Central memory CD8-positive, alpha-beta T cell (primary cell): ENCODE measurements around the gene CFAP100.

Source experiments
- ATAC-seq: fragments of 150-1000 bp; cut with Tn5 transposase; replicated peaks from 2 replicates; pipeline ENCODE4 v1.10.0; 2022; ENCODE audit warnings: mild to moderate bottlenecking, moderate FRiP score, moderate number of reproducible peaks; ENCODE audit not compliant: poor library complexity, severe bottlenecking; ENCODE audit errors: extremely low read depth
- DNase-seq, 2 donors: peaks; one replicate each; pipeline ENCODE4 v3.0.0; 2021; ENCODE audit warnings: low spot score in 2 of 2
- H3K27ac Mint-ChIP-seq: one replicate; pipeline ENCODE4 v1.8.0; 2022; ENCODE audit warnings: low read depth, mild to moderate bottlenecking, moderate library complexity, mixed read lengths
- H3K27me3 Mint-ChIP-seq: one replicate; pipeline ENCODE4 v1.8.0; 2022; ENCODE audit warnings: mixed read lengths
- H3K36me3 Mint-ChIP-seq: one replicate; pipeline ENCODE4 v1.8.0; 2022; ENCODE audit warnings: mild to moderate bottlenecking, moderate library complexity, mixed read lengths; ENCODE audit not compliant: insufficient read depth
- H3K4me1 Mint-ChIP-seq: one replicate; pipeline ENCODE4 v1.8.0; 2022; ENCODE audit warnings: mixed read lengths
- H3K4me3 Mint-ChIP-seq: one replicate; pipeline ENCODE4 v1.8.0; 2022; ENCODE audit warnings: mild to moderate bottlenecking, moderate library complexity, mixed read lengths
- H3K9me3 Mint-ChIP-seq: one replicate; pipeline ENCODE4 v1.8.0; 2022; ENCODE audit warnings: mixed read lengths

Gene CFAP100

DNA sequence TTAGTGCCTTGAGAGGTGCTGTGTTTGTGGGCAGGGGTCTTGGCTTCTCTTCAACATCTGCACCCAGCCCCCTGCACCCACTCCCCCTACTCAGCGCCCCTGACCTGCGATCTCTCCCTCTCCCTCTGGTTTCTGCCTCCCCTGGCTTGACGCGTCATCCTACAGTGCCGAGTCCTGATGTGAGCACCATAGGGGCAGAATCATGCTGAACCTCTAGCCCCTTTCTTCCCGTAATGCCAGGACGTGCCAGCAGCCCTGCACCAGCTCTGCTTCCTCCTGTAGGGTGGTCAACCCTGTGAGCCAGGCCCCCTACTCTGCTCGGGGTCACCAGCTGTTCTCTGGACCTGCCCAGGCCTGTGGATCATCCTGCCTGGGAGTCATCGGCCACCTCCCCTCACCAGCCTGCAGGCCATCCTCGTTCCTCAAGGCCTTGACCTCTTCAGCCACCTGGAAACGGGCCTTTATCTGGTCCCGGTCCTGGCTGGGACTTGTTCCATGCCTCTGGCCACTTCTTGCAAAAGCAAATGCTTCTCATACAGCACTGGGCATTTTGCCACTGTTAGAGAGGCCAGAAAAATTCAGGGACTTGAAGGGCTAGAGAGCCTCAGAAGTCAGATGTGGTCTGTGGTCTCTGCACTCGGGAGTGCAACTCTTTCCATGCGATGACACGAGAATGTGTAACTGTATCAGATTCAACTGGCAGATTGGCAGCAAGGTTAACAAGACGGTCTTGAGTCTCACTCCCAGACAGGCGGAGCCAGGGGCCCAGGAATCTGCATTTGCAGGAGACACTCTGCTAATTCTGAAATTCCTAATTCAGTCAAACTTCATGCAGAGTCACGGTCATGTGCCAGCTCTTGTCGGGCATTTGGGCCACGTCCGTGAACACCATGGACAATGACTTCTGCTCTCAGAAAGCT, 20.8 kb upstream of the CFAP100 start:
- no peak overlapping the region for H3K4me3 Mint-ChIP-seq
- H3K27me3 Mint-ChIP-seq = peaks cover 10% of the 10 kb centered on the region
- peak overlapping the region; percentile 8 for H3K27ac Mint-ChIP-seq
- no peaks in the 10 kb centered on the region for H3K4me1 Mint-ChIP-seq
- DNase-seq (no peak), ATAC-seq (no peak)
- no peaks in the 10 kb centered on the region for H3K9me3 Mint-ChIP-seq
- H3K36me3 Mint-ChIP-seq = no peaks in the 10 kb centered on the region

DNA sequence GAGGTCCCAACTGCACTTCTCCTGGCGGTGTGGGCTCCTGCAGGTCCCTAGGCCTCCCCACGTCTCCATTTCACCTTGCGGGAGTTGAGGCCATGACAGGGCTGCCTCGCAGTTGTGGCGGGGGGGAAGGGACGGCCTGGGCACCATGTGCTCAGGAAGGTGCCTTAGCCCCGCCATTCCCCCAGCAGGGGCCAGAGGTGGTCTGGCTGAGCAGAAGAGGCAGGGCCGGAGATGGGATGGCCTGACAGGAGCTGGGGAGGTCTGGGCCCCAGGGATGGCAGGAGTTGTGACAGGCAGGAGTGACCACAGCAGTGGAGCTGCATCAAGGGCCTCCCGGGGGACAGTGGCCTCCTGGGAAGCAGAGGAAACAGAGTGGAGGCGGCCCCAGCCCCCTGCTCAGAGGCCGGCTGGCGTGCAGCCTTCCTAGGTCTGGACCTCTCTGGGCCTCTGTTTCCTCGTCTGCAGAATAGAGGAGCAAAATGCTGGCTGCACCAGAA, 18.8 kb upstream of the CFAP100 start:
- peaks cover 1% of the 10 kb centered on the region for H3K36me3 Mint-ChIP-seq
- no peak overlapping the region for H3K4me3 Mint-ChIP-seq
- no peak overlapping the region for H3K27ac Mint-ChIP-seq
- ATAC-seq (no peak), DNase-seq (no peak)
- H3K27me3 Mint-ChIP-seq = peaks cover 22% of the 10 kb centered on the region
- H3K9me3 Mint-ChIP-seq = no peaks in the 10 kb centered on the region
- H3K4me1 Mint-ChIP-seq = no peaks in the 10 kb centered on the region

DNA sequence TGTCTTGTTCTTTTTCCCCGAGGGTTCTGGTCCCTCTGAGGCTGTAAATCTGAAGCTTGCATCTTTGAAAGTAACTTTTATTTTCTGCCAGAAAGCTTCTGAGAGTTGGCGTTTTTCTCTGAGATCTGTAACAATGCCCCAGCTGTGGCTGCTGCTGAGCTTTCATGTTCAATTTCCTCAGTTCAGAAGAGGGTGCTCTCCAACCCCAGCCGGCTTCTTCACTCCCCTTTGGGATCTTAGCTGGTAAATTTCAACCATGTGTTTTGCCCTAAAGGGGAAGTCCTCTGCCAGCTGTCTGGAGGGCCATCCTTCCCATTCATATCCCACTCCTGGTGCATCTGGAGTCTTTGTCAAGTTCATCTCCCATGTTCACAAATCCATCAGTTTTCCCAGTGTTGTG, 18.3 kb upstream of the CFAP100 start:
- no peak for DNase-seq
- Mint-ChIP-seq H3K9me3 (no peaks in the 10 kb centered on the region), H3K27me3 (peaks cover 23% of the 10 kb centered on the region), H3K36me3 (peaks cover 1% of the 10 kb centered on the region), H3K4me1 (no peaks in the 10 kb centered on the region), H3K27ac (no peak overlapping the region), H3K4me3 (no peak overlapping the region)
- ATAC-seq = no peak

DNA sequence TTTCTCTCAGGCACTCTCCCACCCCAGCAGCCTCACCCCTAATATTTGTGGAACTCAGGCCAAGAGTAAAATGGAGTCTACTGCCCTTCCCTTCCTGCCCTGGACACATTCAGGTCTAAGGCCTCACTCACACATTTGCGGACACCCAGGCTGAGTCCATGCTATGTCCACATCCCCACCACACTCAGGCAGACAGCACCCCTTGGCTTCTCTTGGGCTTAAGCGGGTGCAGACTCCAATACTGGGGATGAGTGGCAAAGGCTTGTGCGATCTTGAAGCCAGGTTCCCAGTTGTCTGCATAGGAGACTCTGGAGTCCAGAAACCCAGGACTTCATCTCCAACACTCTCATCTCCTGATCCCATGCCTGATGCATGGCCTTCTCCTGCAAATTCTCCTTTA, 17.5 kb upstream of the CFAP100 start:
- no peak overlapping the region for H3K4me3 Mint-ChIP-seq
- no peak overlapping the region for H3K27ac Mint-ChIP-seq
- no peaks in the 10 kb centered on the region for H3K9me3 Mint-ChIP-seq
- no peak for ATAC-seq
- H3K27me3 Mint-ChIP-seq = peaks cover 21% of the 10 kb centered on the region
- H3K4me1 Mint-ChIP-seq = no peaks in the 10 kb centered on the region
- peaks cover 1% of the 10 kb centered on the region for H3K36me3 Mint-ChIP-seq
- DNase-seq = no peak

DNA sequence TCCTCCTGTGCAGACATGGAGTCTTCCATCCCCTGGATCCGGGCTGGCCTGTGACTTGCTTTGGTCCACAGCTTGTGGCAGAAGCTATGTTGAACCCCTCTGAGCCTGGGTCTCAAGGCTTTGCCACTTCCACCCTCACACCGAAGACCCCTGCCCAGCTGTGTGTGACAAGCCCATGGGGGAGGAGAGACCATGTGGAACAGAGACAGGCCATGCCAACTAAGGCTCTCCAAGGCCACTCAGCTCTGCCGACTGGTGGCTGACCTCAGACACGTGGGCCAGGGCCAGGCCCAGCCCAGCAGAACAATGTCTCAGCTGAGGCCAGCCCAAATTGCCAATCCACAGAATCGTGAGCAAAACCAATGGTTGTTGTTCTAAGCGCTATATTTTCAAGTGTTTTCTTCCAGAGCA, 16.4 kb upstream of the CFAP100 start:
- no peaks in the 10 kb centered on the region for H3K9me3 Mint-ChIP-seq
- H3K27me3 Mint-ChIP-seq = peaks cover 23% of the 10 kb centered on the region

DNA sequence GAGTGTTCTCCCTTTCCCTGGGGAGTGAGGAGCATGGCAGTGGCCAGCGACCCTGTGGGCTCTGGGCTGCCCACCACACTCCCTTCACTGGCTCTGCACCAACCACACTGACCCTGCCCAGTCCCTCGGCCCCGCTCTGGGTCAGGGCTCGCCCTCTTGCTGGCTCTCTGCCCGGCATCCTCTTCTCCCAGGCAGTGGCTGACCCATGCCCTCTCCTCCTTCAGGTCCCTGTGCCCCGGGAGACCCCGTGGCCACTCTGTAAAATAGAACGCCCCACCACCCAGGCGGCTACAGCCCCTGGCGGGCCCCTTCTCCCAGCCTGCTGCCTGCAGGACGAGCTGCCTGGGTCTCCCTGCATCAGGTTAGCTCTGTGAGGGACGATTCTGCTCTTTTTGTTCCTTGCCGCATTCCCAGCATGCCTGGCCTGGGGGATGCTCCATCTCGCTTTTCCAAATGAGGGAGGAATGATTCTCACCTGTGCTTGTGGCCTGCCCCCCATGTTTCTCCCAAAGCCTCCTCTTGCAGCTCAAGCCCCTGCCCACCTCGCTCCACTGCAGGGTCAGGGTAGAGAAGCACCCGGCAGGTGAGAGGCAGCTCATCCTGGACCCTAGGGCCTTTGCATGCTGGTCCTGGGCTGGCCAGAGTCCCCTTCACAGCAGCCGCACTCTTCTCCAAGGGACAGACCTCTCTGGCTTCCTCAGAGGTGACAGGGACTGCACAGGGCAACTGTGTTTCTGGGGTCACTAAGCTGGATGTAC, 14.5 kb upstream of the CFAP100 start:
- Mint-ChIP-seq H3K4me1 (no peaks in the 10 kb centered on the region), H3K4me3 (no peak overlapping the region), H3K27me3 (peaks cover 41% of the 10 kb centered on the region), H3K27ac (no peak overlapping the region), H3K36me3 (peaks cover 3% of the 10 kb centered on the region), H3K9me3 (no peaks in the 10 kb centered on the region)
- DNase-seq (no peak), ATAC-seq (no peak)

More for the DNA sequence above, 16.4 kb upstream of the CFAP100 start:
- DNase-seq (no peak), ATAC-seq (no peak)
- Mint-ChIP-seq H3K27ac (no peak overlapping the region), H3K4me1 (no peaks in the 10 kb centered on the region), H3K4me3 (no peak overlapping the region), H3K36me3 (peaks cover 1% of the 10 kb centered on the region)

DNA sequence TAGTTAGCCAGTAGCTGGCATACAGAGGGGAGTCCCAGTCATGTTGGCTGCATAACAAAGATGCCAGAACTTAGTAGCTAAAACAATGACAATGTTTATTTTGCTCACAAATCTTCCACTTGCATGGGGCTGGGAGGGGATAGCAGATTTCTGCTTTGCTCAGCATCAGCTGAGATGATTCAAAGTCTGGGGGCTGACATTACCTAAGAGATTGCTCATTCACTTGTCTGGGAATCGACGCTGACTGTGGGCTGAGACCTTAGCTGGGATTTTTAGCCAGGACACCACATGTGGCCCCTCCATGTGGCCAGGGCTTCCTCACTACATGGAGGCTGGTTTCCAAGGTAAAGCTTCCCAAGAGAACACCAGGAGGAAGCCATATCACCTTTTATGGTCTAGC, 12.7 kb upstream of the CFAP100 start:
- ATAC-seq (no peak), DNase-seq (no peak)
- Mint-ChIP-seq H3K36me3 (peaks cover 3% of the 10 kb centered on the region), H3K4me3 (no peak overlapping the region), H3K27ac (no peak overlapping the region), H3K4me1 (no peaks in the 10 kb centered on the region), H3K9me3 (no peaks in the 10 kb centered on the region), H3K27me3 (peaks cover 55% of the 10 kb centered on the region)

DNA sequence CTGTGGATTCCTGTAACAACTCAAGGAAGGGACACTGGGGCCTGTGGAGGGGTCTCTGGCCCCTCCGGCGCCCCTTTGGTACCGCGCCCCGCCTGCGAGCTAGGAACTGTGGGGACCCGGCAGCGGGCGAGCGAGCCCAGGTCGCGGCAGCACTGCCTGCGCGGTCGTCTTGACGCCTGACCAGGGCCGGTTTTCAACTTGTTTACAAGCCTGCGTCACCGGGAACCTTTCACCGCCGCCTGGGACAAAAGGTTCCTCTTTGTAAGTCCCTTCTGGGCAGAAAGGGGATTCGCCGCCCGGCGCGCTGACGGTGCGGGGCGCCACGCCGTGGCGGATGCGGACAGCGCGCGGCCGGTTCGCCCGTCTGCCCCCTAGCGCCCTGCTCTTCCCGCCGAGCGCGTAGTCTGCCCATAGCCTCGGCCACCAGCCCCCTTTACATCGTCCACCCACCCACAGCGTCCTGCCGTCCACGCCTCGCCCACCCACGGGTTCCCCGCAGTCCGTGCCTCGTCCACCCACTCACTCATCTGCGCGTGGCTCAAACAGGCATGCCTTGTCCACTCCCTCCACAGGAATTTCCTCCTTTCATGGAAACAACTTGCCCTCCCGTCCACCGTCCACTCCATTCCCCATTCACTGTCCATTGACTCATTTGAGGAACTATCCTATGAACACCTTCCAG, 5.5 kb upstream of the CFAP100 start:
- DNase-seq = no peak
- no peaks in the 10 kb centered on the region for H3K4me1 Mint-ChIP-seq
- ATAC-seq = no peak
- H3K4me3 Mint-ChIP-seq = peak overlapping the region; percentile 8
- no peak overlapping the region for H3K27ac Mint-ChIP-seq
- no peaks in the 10 kb centered on the region for H3K36me3 Mint-ChIP-seq
- H3K9me3 Mint-ChIP-seq = no peaks in the 10 kb centered on the region
- peaks cover 89% of the 10 kb centered on the region for H3K27me3 Mint-ChIP-seq

DNA sequence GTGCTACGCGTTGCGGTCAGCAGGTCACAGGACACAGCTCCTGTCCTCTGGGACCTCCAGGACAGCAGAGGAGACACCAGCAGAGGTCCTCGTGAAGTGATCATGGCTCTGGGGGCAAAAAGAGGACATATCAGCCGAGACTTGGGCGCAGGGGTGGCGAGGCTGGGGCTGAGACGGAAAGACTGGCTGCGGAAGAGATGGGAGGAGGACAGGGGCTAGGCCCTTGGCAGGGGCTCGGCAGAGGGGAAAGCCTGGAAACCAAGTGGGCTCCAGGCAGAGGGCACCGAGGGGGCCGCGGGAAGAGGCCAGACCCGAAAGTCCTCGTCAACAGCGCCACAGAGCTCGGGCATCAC, 4.9 kb upstream of the CFAP100 start:
- no peak for ATAC-seq
- DNase-seq = no peak
- peak overlapping the region; percentile 8 for H3K4me3 Mint-ChIP-seq
- H3K36me3 Mint-ChIP-seq = no peaks in the 10 kb centered on the region
- no peaks in the 10 kb centered on the region for H3K4me1 Mint-ChIP-seq
- peaks cover 84% of the 10 kb centered on the region for H3K27me3 Mint-ChIP-seq
- no peak overlapping the region for H3K27ac Mint-ChIP-seq
- no peaks in the 10 kb centered on the region for H3K9me3 Mint-ChIP-seq

DNA sequence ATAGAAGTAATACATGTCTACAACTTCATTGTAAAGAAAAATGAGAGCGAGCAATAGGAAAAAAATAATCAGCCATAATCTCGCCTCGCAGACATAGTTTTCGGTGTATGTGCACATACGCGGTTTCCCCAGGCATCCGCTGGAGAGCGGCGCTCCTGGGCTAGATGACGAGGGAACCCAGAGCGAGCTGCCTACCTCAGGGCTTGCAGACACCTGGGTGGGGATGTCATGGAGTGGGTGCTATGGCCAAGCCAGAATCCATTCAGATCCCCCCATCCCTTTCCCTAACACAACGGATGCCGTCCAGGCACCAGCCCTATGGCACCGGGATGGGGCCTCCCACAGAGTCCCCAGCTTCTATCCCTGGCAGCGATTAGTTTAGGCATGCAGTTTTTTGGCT, 4.5 kb upstream of the CFAP100 start:
- Mint-ChIP-seq H3K9me3 (no peaks in the 10 kb centered on the region), H3K27me3 (peaks cover 83% of the 10 kb centered on the region), H3K27ac (no peak overlapping the region), H3K4me1 (no peaks in the 10 kb centered on the region), H3K36me3 (no peaks in the 10 kb centered on the region), H3K4me3 (no peak overlapping the region)
- no peak for ATAC-seq
- no peak for DNase-seq

DNA sequence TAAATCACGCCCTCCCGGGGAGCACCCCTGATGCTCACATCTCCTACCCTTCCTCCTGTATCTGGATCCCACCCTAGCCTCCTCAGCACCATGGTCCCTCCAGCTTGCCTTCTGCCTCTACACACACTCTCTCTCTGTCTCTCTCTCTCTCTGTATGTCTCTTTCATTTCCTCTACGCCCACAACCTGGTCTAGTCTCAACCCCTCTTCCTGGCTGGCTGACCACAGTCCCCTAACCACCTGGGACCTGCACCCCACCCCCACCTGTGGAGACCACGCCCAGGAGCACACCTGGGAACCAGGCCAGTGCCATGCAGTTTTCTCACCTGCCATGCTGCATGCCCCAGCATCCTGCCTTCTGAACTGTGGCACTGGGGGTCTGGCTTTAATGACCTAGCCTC, 4.0 kb upstream of the CFAP100 start:
- Mint-ChIP-seq H3K27me3 (peaks cover 83% of the 10 kb centered on the region), H3K36me3 (no peaks in the 10 kb centered on the region), H3K4me1 (no peaks in the 10 kb centered on the region), H3K27ac (no peak overlapping the region), H3K4me3 (no peak overlapping the region), H3K9me3 (no peaks in the 10 kb centered on the region)
- ATAC-seq (no peak), DNase-seq (no peak)

DNA sequence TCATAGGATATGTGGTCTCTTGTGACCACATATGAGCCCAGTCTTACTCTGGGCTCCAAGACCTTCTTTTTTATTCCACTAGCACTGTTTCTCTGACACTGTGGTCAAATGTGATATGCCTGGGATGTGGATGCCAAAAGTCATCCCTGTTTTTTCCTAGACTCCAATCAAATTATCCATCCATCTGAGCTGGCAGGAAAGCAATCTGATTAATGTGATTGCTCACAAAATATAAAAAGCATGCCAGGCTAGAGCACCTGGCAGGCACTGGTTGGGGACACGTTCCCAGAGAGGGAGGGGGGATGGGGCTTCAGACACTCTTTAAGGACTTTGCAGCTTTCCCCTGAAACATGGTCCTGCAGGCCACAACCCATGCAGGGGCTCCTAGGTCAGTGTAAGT, 3.1 kb upstream of the CFAP100 start:
- no peaks in the 10 kb centered on the region for H3K4me1 Mint-ChIP-seq
- H3K9me3 Mint-ChIP-seq = no peaks in the 10 kb centered on the region
- ATAC-seq (no peak), DNase-seq (no peak)
- H3K27me3 Mint-ChIP-seq = peaks cover 76% of the 10 kb centered on the region
- no peak overlapping the region for H3K4me3 Mint-ChIP-seq
- H3K27ac Mint-ChIP-seq = no peak overlapping the region
- H3K36me3 Mint-ChIP-seq = no peaks in the 10 kb centered on the region
